GM18907 (cell line): Measurements from ENCODE around the gene SLC25A17.
A peak's percentile ranks its signal among the peaks of the same experiment; 100 is the strongest.
"Not testable (repeated sequence)": the region's sequence is repeated elsewhere in the genome, so short reads cannot be mapped to it uniquely, and the experiment has no call there.

ENCODE experiments used
- ATAC-seq: cut with Tn5 transposase; IDR thresholded peaks from one replicate; pipeline ENCODE4 v1.9.1; 2021; ENCODE audit warnings: mild to moderate bottlenecking, moderate library complexity; ENCODE audit not compliant: unreplicated experiment

Gene SLC25A17

GRCh38 chr22:40818747-40819598 is at the start of gene SLC25A17:
Gene SLC25A17 (minus strand): TSS chr22:40819346. CDS start chr22:40819248, 98 bp downstream.
- ATAC-seq: peak; percentile 73

- ATAC-seq: not testable (repeated sequence)
Observed at GRCh38 chr22:40868379-40868778, 49.2 kb upstream of the SLC25A17 start.

GRCh38 chr22:40867109-40867508 is 48.0 kb upstream of the SLC25A17 start:
- ATAC-seq: no peak

GRCh38 chr22:40862537-40862936 is 43.4 kb upstream of the SLC25A17 start:
- no peak for ATAC-seq

GRCh38 chr22:40862013-40862412 is 42.9 kb upstream of the SLC25A17 start, which contains the start of gene DNAJB7:
Gene DNAJB7 (minus strand): TSS chr22:40862113. CDS start chr22:40861994, 119 bp downstream.
- ATAC-seq: no peak

- no peak for ATAC-seq
Observed at GRCh38 chr22:40857309-40857855, 38.2 kb upstream of the SLC25A17 start.

GRCh38 chr22:40856513-40857308 is 37.6 kb upstream of the SLC25A17 start, which contains the start of the genes ST13 and XPNPEP3:
Gene ST13 (minus strand): TSS chr22:40856639. CDS start chr22:40856540, 99 bp downstream.
Gene XPNPEP3 (plus strand): TSS chr22:40857148. CDS start chr22:40857182, 34 bp downstream.
- peak; percentile 90 for ATAC-seq

- peak; percentile 30 for ATAC-seq
Observed at GRCh38 chr22:40855979-40856512, 36.9 kb upstream of the SLC25A17 start.

GRCh38 chr22:40855071-40855978 is 36.2 kb upstream of the SLC25A17 start:
- ATAC-seq: no peak

- ATAC-seq: no peak
Observed at GRCh38 chr22:40853961-40854360, 34.8 kb upstream of the SLC25A17 start.

- no peak for ATAC-seq
Observed at GRCh38 chr22:40853333-40853732, 34.2 kb upstream of the SLC25A17 start.

- ATAC-seq: not testable (repeated sequence)
Observed at GRCh38 chr22:40845816-40846215, 26.7 kb upstream of the SLC25A17 start.

- no peak for ATAC-seq
Observed at GRCh38 chr22:40844951-40845350, 25.8 kb upstream of the SLC25A17 start.

GRCh38 chr22:40838486-40838885 is 19.3 kb upstream of the SLC25A17 start:
- ATAC-seq: no peak

- no peak for ATAC-seq
Observed at GRCh38 chr22:40834619-40835018, 15.5 kb upstream of the SLC25A17 start.

GRCh38 chr22:40829131-40829530 is 10.0 kb upstream of the SLC25A17 start:
- no peak for ATAC-seq

- no peak for ATAC-seq
Observed at GRCh38 chr22:40826984-40827741, 8.0 kb upstream of the SLC25A17 start.

- not testable (repeated sequence) for ATAC-seq
Observed at GRCh38 chr22:40826292-40826691, 7.1 kb upstream of the SLC25A17 start.

GRCh38 chr22:40823426-40823825 is 4.3 kb upstream of the SLC25A17 start:
- ATAC-seq: no peak
